Hypothalamus (tissue), 51 donors: ENCODE measurements around the gene TCEAL8.

ENCODE experiments used
- DNase-seq, 51 donors: peaks; one replicate each; lab custom pipeline; 2025; lab: John Stamatoyannopoulos, UW

TCEAL8 gene

GRCh38 chrX:103215425-103215991, 39.4 kb downstream of the TCEAL8 start:
- DNase-seq = peak in 38 of 51 donors; percentile 4 to 66 (median 20)

- DNase-seq = peak; percentile 3 to 91 (median 74)
These were observed 40.0 kb downstream of the TCEAL8 start, which contains the start of gene BEX4 for GRCh38 chrX:103214870-103215424. Gene BEX4, plus strand, starts transcription at chrX:103215108. Its CDS starts 1,046 bp downstream, at chrX:103216154.

GRCh38 chrX:103212749-103213457, 42.1 kb downstream of the TCEAL8 start:
- DNase-seq = no peak

GRCh38 chrX:103211012-103211715, 43.8 kb downstream of the TCEAL8 start:
- DNase-seq = peak in 28 of 51 donors; percentile 0 to 50 (median 10)

- no peak for DNase-seq
These were observed 44.9 kb downstream of the TCEAL8 start for GRCh38 chrX:103210056-103210455.
